Pons (tissue), 1 donor: ENCODE measurements around the gene ZBTB17.
A peak's percentile ranks its signal among the peaks of the same experiment; 100 is the strongest.
"Not testable (repeated sequence)": the region's sequence is repeated elsewhere in the genome, so short reads cannot be mapped to it uniquely, and the experiment has no call there.

Experiments used
- DNase-seq: peaks from one replicate; pipeline ENCODE4 v3.0.0-alpha.2; 2016; ENCODE audit warnings: low spot score

The ZBTB17 gene

GRCh38 chr1:15975805-15976680, at the start of gene ZBTB17:
Gene ZBTB17 (minus strand): TSS chr1:15976101. CDS start chr1:15948495, 27,606 bp downstream.
- DNase-seq, result peak; percentile 90

DNA sequence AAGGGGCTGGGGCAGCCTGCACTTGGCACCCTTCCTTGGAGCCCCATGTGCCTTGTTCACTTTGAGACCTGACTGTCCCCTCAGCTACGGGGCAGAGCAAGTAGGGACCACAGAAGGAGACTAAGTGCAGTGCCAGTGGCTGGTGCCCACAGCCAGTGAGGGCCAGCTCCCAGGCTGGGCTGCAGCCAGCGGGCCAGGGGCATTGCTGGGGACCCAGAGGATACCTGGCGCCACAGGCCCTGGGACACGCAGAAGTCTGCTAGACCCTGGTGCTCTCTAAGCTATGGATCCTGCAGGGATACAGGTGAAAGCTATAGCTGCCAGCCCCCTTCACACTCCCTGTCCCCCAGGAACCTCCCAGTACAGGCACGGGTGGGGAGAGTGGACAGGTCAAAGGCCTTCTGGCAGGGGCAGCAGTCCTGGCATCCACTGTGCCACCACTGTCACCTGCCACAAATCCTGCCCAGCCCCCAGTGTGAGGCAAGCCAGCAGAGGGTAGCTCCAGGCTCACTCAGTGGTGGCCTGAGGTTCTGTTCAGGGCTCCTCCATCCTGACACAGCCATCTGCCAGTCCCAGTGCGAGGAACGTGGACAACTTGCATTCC, 47.3 kb upstream of the ZBTB17 start:
- no peak for DNase-seq

DNA sequence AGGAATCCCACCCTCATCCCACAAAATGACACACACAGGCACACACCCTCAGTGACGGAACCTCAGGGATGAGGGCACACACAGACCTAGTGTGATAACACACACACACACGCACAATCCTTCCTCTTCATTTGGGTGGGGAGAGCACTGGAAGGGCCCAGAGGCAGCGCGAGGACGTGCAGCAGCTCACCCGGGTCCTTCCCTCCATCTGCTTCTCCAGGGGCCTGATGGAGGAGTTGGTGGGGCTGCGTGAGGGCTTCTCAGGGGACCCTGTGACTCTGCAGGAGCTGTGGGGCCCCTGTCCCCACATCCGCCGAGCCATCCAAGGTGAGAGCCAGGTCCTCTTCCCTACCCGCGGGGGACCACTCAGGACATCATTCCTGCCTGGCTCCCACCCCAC, 46.5 kb upstream of the ZBTB17 start:
- DNase-seq, result no peak

- no peak for DNase-seq
Measured at GRCh38 chr1:16021681-16022080, 45.8 kb upstream of the ZBTB17 start, which contains the start of gene CLCNKA. Gene CLCNKA (plus strand): TSS chr1:16022036. CDS start chr1:16022620, 584 bp downstream.

DNA sequence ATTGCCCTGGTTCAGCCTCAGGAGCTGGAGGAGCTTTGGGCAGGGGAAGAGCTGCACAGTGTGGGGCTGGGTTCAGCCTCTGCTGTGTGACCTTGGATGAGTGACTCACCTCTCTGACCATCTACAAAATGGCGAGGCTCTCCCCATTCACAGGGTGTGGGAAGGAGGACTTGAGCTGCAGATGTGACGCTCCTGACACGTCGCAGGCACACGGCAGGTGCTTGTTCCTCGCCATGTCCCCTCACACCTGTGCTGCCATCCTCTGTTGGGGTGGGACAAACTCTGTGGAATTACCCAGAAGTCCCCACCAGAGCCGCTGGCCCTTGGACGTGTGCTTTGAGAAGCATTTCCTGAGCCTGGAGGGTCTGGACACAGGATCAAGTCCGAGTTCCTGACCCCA, 45.0 kb upstream of the ZBTB17 start:
- not testable (repeated sequence) for DNase-seq

GRCh38 chr1:16020325-16020724, 44.4 kb upstream of the ZBTB17 start:
- no peak for DNase-seq

DNA sequence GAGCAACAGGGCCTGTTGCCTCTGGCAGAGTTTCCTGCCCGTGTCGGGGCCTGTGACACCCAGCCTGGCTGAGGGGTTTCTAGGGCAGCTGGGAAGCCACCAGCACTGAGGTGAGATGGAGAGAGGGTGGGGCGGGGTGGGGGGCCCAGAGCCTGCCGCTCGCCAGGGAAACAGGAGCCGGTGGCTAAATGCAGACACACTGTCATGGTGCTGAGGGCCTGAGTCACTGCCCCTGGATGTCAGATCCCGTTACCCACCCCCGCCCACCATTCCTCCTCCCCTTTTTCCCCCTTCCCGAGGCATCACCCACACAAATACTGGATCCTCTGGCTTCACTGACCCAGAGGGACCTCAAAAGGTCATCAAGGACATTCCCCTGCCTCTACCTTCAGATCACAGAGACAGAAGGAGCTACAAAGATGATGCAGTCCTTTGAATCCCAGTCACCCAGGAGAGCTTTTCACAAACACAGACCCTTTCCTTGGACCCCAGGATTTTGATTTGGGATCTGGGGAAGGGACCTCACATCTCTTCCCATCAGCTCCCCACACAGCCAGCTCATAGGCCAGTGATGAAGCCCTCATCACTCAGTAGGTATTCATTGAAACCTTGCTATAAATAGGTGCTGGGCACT, 43.9 kb upstream of the ZBTB17 start:
- no peak for DNase-seq

DNA sequence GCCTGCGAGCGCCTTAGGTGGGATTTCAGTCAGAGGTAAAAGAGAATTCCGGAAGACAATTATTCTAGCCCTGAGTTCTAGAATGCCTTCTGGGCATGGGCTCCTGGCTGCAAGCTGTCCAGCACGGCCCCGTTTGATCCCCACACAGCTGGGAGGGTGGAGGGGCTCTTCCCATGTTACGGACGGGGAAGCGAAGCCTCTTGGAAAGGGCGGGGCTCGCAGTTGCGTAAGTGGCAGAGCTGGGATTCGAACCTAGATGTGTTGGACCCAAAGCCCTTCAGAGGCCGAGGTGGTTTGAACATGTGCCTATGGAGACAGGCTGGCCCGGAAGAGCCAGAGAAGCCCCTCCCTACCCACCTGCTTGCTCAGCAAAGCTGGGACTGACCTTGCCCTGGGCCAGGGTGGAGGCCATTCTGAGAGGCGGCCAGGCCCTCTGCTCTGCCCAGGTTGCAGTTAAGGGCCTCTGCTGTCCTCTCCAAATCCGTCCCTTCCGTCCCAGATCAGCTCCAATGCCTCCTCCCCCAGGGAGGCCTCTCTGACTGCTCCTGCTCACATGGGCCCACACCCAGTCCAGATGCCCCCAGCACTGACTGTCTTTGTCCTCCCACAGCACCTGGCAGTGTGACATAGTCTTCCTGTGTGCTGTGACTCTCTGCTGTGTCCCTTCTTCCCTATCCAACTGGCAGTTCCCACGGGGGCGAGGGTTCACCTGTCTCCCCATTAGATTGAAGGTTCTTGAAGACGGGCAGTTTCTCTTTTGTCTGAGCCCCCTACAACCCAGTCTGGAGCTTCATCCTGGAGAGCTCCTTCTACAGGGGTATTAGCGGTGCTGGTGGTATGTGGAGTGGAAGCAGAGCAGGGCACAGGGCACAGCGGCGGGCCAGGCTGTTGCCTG, 43.1 kb upstream of the ZBTB17 start:
- no peak for DNase-seq

GRCh38 chr1:16018308-16018707, 42.4 kb upstream of the ZBTB17 start:
- DNase-seq, result no peak

GRCh38 chr1:16017461-16018303, 41.8 kb upstream of the ZBTB17 start, which contains the start of gene HSPB7:
Gene HSPB7 (minus strand): TSS chr1:16018043. CDS start chr1:16017963, 80 bp downstream.
- no peak for DNase-seq

- DNase-seq, result no peak
Measured at GRCh38 chr1:16017076-16017460, 41.2 kb upstream of the ZBTB17 start.

GRCh38 chr1:16015960-16016901, 40.3 kb upstream of the ZBTB17 start:
- DNase-seq, result no peak

DNA sequence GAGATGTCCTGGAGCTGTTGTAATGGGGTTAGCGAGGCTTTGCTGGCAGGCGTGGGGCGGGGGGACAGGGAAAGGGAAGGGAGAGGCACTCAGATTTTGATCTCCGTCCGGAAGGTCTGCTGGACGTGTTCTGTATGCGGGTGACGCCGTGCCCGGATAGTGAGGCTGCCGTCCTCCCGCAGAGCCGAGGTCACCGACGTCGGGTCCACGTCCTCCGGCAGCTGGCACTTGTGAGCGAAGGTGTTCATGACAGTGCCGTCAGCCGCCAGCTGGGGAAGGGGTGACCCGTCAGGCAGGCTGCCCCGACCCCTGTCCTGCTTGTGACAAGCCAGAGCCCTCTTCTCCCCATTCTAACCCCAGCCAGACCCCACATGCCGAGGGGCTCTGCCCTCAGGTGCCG, 39.6 kb upstream of the ZBTB17 start:
- no peak for DNase-seq

GRCh38 chr1:16014509-16015482, 38.9 kb upstream of the ZBTB17 start:
- no peak for DNase-seq

DNA sequence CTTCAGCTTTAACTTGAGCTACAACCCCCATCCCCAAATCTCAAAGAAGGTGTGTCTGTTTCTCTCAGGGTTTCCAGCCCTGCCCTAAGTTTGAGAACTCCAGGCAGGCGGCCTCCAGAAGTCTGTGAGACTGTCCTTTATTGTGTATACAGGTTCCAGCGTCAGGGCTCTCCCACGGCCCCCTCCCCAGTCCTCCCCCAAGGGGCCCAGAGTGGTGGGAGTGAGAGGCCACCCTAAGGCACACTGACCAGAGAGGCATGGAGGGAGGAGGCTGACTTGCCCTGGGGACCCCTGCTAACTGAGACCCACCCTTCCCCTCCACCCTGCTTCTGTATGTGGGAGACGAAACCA, 38.0 kb upstream of the ZBTB17 start:
- no peak for DNase-seq

- DNase-seq, result no peak
Measured at GRCh38 chr1:16013220-16013907, 37.5 kb upstream of the ZBTB17 start.

DNA sequence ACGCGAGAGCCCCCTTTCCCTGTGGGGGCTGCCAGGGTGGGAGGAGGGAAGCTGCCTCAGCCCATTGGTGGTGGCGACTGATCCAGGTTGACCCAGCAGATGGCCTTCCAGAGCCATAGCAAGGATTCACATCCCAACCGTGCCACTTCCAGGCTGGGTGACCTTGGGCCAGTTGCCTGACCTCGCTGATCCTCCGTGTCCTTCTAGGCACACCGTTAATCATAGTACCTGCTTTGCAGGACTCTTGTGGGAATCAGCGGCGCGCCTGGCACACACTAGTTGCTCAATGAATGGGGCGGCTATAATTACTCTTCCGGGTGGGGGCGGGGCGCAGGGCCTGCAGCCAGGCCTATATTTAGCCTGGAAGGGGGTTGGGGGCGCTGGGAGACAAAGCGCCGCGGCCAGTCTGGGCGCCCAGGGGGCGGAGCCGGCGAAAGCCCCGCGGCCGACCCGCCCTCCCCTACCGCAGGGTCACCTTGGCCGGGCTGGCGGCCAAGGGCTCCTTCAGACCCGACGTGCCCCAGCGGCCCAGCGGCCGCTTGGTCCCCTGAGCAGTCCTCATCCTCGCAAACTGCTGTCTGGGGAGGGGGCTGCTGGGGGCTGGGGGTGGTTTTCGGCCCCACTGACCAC, 36.8 kb upstream of the ZBTB17 start:
- DNase-seq, result no peak
